ENCODE data around the gene UVRAG.

DNA sequence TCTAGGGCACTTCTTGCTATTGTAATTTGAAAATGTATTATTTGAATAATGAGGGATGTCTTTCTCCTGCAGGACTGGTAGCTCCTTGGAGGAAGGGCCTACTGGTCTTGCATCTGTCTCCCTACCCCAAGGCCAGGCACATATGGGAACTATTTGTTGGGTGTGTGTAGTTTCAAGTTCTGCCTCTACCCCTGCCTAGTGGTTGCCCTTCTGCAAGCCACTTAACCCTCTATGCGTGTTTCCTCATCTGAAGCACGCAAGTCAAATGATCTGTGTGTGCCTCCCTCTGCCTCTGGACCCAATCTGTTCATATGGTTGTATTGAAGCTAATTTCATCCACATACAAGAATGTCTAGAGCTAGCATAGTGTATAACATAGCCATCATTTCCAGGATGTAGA is 324.3 kb downstream of the UVRAG start:
- TF ChIP-seq, protein P1, sequence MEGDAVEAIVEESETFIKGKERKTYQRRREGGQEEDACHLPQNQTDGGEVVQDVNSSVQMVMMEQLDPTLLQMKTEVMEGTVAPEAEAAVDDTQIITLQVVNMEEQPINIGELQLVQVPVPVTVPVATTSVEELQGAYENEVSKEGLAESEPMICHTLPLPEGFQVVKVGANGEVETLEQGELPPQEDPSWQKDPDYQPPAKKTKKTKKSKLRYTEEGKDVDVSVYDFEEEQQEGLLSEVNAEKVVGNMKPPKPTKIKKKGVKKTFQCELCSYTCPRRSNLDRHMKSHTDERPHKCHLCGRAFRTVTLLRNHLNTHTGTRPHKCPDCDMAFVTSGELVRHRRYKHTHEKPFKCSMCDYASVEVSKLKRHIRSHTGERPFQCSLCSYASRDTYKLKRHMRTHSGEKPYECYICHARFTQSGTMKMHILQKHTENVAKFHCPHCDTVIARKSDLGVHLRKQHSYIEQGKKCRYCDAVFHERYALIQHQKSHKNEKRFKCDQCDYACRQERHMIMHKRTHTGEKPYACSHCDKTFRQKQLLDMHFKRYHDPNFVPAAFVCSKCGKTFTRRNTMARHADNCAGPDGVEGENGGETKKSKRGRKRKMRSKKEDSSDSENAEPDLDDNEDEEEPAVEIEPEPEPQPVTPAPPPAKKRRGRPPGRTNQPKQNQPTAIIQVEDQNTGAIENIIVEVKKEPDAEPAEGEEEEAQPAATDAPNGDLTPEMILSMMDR (tag by site-specific recombination; IDR thresholded peaks at IDR 0.05) = no peak
- TF ChIP-seq ZBTB8A (tag by site-specific recombination; IDR thresholded peaks at IDR 0.05) (no peak), OSR2 (tag by site-specific recombination; IDR thresholded peaks at IDR 0.05) (no peak), ZNF302 (tag by site-specific recombination; IDR thresholded peaks at IDR 0.05; ENCODE audit: low read depth) (no peak), ZSCAN30 (tag by site-specific recombination; IDR thresholded peaks at IDR 0.05) (no peak), ZEB2 (tag by site-specific recombination; IDR thresholded peaks at IDR 0.05) (no peak), FEZF1 (tag by site-specific recombination; IDR thresholded peaks at IDR 0.05) (no peak)
- TF ChIP-seq, protein P2, sequence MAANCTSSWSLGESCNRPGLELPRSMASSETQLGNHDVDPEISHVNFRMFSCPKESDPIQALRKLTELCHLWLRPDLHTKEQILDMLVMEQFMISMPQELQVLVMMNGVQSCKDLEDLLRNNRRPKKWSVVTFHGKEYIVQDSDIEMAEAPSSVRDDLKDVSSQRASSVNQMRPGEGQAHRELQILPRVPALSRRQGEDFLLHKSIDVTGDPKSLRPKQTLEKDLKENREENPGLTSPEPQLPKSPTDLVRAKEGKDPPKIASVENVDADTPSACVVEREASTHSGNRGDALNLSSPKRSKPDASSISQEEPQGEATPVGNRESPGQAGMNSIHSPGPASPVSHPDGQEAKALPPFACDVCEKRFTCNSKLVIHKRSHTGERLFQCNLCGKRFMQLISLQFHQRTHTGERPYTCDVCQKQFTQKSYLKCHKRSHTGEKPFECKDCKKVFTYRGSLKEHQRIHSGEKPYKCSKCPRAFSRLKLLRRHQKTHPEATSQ (tag by site-specific recombination; IDR thresholded peaks at IDR 0.05) = no peak
- TF ChIP-seq, protein P3, sequence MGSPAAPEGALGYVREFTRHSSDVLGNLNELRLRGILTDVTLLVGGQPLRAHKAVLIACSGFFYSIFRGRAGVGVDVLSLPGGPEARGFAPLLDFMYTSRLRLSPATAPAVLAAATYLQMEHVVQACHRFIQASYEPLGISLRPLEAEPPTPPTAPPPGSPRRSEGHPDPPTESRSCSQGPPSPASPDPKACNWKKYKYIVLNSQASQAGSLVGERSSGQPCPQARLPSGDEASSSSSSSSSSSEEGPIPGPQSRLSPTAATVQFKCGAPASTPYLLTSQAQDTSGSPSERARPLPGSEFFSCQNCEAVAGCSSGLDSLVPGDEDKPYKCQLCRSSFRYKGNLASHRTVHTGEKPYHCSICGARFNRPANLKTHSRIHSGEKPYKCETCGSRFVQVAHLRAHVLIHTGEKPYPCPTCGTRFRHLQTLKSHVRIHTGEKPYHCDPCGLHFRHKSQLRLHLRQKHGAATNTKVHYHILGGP (tag by site-specific recombination; IDR thresholded peaks at IDR 0.05) = no peak

Data from HEK293 (cell line).